ENCODE results near the gene PRKAR2B.

DNA sequence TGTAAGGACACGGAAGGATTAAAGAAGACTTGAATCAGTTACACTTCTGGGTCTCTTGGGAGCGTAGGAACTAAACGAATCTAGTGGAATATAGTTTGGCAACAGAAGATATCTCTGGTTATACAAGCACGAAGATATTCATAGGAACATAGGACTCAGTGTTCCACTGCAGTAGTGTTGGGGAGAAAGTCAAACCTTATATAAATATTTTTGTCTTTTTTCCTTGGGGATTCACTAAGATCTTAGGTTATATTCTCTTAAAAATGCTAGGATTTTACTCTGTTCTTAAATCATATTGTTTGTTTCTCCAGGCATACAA, 21.4 kb downstream of the PRKAR2B start:
- TF ChIP-seq, protein P1, sequence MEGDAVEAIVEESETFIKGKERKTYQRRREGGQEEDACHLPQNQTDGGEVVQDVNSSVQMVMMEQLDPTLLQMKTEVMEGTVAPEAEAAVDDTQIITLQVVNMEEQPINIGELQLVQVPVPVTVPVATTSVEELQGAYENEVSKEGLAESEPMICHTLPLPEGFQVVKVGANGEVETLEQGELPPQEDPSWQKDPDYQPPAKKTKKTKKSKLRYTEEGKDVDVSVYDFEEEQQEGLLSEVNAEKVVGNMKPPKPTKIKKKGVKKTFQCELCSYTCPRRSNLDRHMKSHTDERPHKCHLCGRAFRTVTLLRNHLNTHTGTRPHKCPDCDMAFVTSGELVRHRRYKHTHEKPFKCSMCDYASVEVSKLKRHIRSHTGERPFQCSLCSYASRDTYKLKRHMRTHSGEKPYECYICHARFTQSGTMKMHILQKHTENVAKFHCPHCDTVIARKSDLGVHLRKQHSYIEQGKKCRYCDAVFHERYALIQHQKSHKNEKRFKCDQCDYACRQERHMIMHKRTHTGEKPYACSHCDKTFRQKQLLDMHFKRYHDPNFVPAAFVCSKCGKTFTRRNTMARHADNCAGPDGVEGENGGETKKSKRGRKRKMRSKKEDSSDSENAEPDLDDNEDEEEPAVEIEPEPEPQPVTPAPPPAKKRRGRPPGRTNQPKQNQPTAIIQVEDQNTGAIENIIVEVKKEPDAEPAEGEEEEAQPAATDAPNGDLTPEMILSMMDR (IDR thresholded peaks at IDR 0.05): no peak
- no peak for TF ChIP-seq ZFX (IDR thresholded peaks at IDR 0.05; ENCODE audit: borderline replicate concordance)
